Breast epithelium (tissue), 3 donors: Measurements from ENCODE around the gene EPM2A.

Experiments
- CTCF ChIP-seq, 3 donors: fragments of 450-650 bp; IDR thresholded peaks; one replicate each; pipeline ENCODE4 v1.5.1; 2016 to 2017; ENCODE audit warnings: antibody characterized with exemption in 3 of 3, mild to moderate bottlenecking in 3 of 3, moderate library complexity in 3 of 3
- POLR2A ChIP-seq: fragments of 450-650 bp; IDR thresholded peaks from one replicate; pipeline ENCODE4 v1.6.1; 2016; ENCODE audit warnings: antibody characterized with exemption, mild to moderate bottlenecking, moderate library complexity

GRCh38 chr6:145673504-145673903 lies 61.8 kb downstream of the EPM2A start:
- TF ChIP-seq CTCF (IDR thresholded peaks at IDR 0.05) (no peak), POLR2A (no peak)
